Measurements from ENCODE around the gene GID8.

GID8 gene

DNA sequence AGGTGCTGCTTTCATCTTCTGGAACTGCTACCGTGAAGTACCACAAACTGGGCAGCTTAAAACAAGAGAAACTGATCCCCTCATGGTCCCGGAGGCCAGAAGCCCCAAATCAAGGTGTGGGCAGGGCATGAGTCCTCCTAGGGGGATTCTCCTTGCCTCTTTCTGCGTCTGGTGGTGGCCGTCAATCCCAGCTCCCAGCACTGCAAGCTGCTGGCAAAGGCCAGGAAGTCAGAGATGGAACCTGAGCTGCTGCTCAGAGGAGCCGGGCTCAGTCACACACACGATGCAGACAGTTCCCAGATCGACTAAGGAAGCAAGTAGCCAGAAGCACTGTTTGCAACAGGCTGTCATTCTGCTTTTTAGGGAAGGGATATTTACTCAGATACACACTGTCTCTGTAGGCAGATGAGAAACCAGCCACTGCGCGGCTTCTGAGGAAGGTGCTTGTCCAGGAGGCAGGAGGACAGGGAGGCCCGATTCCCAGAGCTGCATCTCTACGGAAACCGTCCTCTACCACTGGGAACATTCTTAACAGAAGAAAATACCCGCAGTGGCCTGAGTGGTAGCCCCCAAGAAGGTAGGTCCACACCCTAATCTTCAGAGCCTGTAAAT, 53.4 kb downstream of the GID8 start:
- no peak for DNase-seq

GRCh38 chr20:62991863-62992262, 53.9 kb downstream of the GID8 start:
- no peak for DNase-seq

GRCh38 chr20:62993856-62994494, 56.0 kb downstream of the GID8 start:
- no peak for DNase-seq

GRCh38 chr20:62994869-62995281, 56.9 kb downstream of the GID8 start:
- no peak for DNase-seq

GRCh38 chr20:62995481-62995880, 57.5 kb downstream of the GID8 start:
- no peak for DNase-seq

GRCh38 chr20:62995898-62996595, 58.1 kb downstream of the GID8 start:
- DNase-seq = no peak

DNA sequence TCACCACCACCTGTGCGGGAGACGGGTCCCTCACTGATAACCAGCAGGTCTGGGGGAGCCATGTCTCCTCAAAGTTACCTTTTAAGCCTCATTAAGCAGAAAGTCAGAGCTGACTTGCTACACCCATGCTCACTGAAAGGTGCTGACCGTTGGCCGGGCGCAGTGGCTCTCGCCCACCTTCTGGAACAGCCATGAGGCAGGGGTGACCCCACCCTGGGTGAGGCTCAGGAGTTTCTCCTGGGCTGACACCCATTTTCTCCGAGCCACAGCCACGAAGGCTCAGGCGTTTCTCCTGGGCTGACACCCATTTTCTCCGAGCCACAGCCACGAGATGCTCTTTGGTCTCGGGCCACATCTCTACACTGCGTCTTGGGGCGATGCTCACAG, 58.6 kb downstream of the GID8 start:
- no peak for DNase-seq

DNA sequence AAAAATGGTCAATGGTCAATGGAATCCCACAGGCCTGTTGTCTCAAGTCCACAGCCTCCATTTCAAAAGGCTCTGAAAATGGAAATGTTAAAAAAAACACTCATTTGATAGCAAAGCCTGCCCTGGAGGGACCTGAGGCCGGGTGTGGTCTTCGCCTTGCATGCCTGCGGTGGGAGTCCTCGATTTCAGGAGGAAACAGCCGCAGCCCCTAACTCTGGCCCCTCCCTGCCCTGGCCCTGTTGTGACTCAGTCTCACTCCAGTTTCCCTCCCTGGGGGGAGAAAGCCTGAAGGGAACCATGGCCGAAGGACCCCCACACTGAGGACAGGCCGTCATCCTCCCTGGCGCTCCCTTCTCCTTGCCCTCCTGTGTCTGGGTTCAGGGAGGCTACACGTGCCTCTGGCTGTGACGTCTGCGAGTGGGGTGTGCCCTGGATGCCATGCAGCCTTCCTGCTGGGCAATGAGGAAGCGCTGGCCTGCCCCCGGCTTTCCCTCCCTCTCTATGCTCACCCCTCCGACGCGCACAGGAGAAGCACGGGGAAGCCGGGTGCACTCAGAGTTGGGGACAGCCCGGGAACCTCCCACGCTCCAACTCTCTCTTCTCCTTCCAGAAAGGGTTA, 59.6 kb downstream of the GID8 start:
- no peak for DNase-seq

All from NCI-H2081 treated with DMSO at 0.1 percent for 48 hours (cell line).